Measurements from ENCODE around the gene PIK3C2G. TPM values are rescaled to one million over a fixed set of nuclear protein-coding genes. Genes with fewer than 3 reads are reported as not detected.
A peak's percentile ranks its signal among the peaks of the same experiment; 100 is the strongest.

Gene PIK3C2G
- total and polyA plus RNA-seq, 8 donors, result 0.60 to 3.2 (median 1.5) TPM

GRCh38 chr12:18430425-18431048 lies 169.2 kb downstream of the PIK3C2G start:
- Histone ChIP-seq H3K27me3 (no peaks in the 10 kb centered on the region), H3K36me3 (no peaks in the 10 kb centered on the region), H3K27ac (no peak overlapping the region), H3K4me1 (no peaks in the 10 kb centered on the region), H3K4me3 (no peak overlapping the region), H3K9me3 (no peaks in the 10 kb centered on the region)
- intact Hi-C loops (cut with DNase I), result no loop called here
- TF ChIP-seq CTCF (IDR thresholded peaks at IDR 0.05), result peak; percentile 44 to 72 (median 58)
- FAIRE-seq (no peak), ATAC-seq (peak; percentile 82 to 97 (median 93)), DNase-seq (peak in 4 of 6 donors; percentile 23 to 67 (median 36))
- 32% methylated on average over 3 of the region's 3 CpGs for WGBS, 2 donors

- TF ChIP-seq CTCF (IDR thresholded peaks at IDR 0.05), result no peak
- intact Hi-C loops (cut with DNase I), result no loop called here
- peak; percentile 61 for FAIRE-seq
- no peak for DNase-seq
- no peaks in the 10 kb centered on the region for H3K27me3 ChIP-seq
- peak in 1 of 4 donors; percentile 41 for ATAC-seq
- no peaks in the 10 kb centered on the region for H3K36me3 ChIP-seq
- no peaks in the 10 kb centered on the region for H3K4me1 ChIP-seq
- no peak overlapping the region for H3K4me3 ChIP-seq
- no peak overlapping the region for H3K27ac ChIP-seq
- H3K9me3 ChIP-seq, result no peaks in the 10 kb centered on the region
Observed at GRCh38 chr12:18431771-18432170, 170.5 kb downstream of the PIK3C2G start.

GRCh38 chr12:18432206-18432605 lies 170.9 kb downstream of the PIK3C2G start:
- FAIRE-seq (no peak), DNase-seq (no peak), ATAC-seq (no peak)
- H3K4me3 ChIP-seq, result no peak overlapping the region
- no peaks in the 10 kb centered on the region for H3K27me3 ChIP-seq
- intact Hi-C loops (cut with DNase I), result no loop called here
- no peak for TF ChIP-seq CTCF (IDR thresholded peaks at IDR 0.05)
- no peak overlapping the region for H3K27ac ChIP-seq
- H3K4me1 ChIP-seq, result no peaks in the 10 kb centered on the region
- no peaks in the 10 kb centered on the region for H3K9me3 ChIP-seq
- H3K36me3 ChIP-seq, result no peaks in the 10 kb centered on the region

GRCh38 chr12:18436170-18436569 lies 174.9 kb downstream of the PIK3C2G start:
- no peaks in the 10 kb centered on the region for H3K4me1 ChIP-seq
- no peaks in the 10 kb centered on the region for H3K27me3 ChIP-seq
- no peak for DNase-seq
- no peak overlapping the region for H3K27ac ChIP-seq
- H3K36me3 ChIP-seq, result no peaks in the 10 kb centered on the region
- H3K4me3 ChIP-seq, result no peak overlapping the region
- ATAC-seq, result no peak
- intact Hi-C loops (cut with DNase I), result no loop called here
- no peak for FAIRE-seq
- H3K9me3 ChIP-seq, result no peaks in the 10 kb centered on the region
- no peak for TF ChIP-seq CTCF (IDR thresholded peaks at IDR 0.05)

GRCh38 chr12:18439541-18439940 lies 178.2 kb downstream of the PIK3C2G start:
- ATAC-seq, result no peak
- Histone ChIP-seq H3K9me3 (no peaks in the 10 kb centered on the region), H3K36me3 (no peaks in the 10 kb centered on the region), H3K4me3 (no peak overlapping the region), H3K27ac (no peak overlapping the region), H3K27me3 (no peaks in the 10 kb centered on the region), H3K4me1 (peaks cover 0 to 12% (median 0%) of the 10 kb centered on the region in 3 donors)
- FAIRE-seq, result no peak
- intact Hi-C loops (cut with DNase I), result no loop called here
- TF ChIP-seq CTCF (IDR thresholded peaks at IDR 0.05), result no peak
- WGBS, 2 donors, result 58 to 69% methylated on average over 3 of the region's 3 CpGs
- no peak for DNase-seq

All from pancreas (tissue), 10 donors.